HG03025 (cell line): ENCODE measurements around the gene PCDHGA5.
"Not testable (repeated sequence)": the region's sequence is repeated elsewhere in the genome, so short reads cannot be mapped to it uniquely, and the experiment has no call there.

Source experiments
- ATAC-seq: cut with Tn5 transposase; IDR thresholded peaks from one replicate; pipeline ENCODE4 v1.9.1; 2021; ENCODE audit warnings: mild to moderate bottlenecking, moderate library complexity; ENCODE audit not compliant: unreplicated experiment, low FRiP score

PCDHGA5 gene

DNA sequence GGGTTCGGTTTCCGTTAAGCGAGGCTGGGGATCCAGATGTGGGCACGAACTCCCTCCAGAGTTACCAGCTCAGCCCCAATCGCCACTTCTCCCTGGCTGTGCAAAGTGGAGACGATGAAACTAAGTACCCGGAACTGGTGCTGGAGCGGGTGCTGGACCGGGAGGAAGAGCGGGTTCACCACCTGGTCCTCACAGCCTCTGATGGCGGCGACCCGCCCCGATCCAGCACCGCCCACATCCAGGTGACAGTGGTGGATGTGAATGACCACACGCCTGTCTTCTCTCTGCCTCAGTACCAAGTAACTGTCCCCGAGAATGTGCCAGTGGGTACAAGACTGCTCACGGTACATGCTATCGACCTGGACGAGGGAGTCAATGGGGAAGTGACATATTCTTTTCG is 19.4 kb downstream of the PCDHGA5 start:
- ATAC-seq: no peak

DNA sequence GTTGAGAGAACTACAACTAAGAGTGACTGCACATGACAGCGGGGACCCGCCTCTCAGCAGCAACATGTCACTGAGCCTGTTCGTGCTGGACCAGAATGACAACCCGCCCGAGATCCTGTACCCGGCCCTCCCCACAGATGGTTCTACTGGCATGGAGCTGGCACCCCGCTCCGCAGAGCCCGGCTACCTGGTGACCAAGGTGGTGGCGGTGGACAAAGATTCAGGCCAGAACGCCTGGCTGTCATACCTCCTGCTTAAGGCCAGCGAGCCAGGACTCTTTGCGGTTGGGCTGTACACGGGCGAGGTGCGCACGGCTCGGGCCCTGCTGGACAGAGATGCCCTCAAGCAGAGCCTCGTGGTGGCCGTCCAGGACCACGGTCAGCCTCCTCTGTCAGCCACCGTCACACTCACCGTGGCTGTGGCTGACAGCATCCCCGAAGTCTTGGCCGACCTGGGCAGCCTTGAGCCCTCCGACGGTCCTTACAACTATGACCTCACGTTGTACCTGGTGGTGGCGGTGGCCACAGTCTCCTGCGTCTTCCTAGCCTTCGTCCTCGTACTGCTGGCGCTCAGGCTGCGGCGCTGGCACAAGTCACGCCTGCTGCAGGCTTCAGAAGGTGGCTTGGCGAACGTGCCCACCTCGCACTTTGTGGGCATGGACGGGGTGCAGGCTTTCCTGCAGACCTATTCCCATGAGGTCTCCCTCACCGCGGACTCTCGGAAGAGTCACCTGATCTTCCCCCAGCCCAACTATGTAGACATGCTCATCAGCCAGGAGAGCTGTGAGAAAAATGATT is 20.7 kb downstream of the PCDHGA5 start:
- no peak for ATAC-seq

DNA sequence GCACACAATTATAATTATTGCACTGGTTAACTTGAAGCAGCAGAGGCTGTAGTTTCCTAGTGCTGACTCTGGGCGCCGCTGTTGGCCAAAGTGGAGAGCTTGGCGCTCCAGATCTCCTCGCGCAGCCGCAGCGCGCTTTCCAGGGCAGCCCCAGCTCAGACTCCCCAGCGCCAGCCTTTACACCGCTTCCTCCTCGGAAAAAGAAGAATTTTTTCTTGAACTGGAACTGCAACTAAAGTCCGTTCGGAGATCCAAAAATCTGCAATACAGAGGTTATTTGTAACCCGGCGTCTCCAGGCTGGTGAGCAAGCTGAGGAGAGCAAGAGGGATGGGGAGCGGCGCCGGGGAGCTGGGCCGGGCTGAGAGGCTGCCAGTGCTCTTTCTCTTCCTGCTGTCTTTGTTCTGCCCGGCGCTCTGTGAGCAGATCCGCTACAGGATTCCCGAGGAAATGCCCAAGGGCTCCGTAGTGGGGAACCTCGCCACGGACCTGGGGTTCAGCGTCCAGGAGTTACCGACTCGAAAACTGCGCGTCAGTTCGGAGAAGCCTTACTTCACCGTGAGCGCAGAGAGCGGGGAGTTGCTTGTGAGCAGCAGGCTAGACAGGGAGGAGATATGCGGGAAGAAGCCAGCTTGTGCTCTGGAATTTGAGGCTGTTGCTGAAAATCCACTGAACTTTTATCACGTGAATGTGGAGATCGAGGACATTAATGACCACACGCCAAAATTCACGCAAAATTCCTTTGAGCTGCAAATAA is 23.8 kb downstream of the PCDHGA5 start, which contains the start of gene PCDHGB4:
PCDHGB4 (plus strand) TSS at position 142 of the 755 bp plus-strand sequence; CDS start at position 329, 187 bp downstream.
- not testable (repeated sequence) for ATAC-seq

- no peak for ATAC-seq
Measured at GRCh38 chr5:141388661-141389060, 24.7 kb downstream of the PCDHGA5 start.

DNA sequence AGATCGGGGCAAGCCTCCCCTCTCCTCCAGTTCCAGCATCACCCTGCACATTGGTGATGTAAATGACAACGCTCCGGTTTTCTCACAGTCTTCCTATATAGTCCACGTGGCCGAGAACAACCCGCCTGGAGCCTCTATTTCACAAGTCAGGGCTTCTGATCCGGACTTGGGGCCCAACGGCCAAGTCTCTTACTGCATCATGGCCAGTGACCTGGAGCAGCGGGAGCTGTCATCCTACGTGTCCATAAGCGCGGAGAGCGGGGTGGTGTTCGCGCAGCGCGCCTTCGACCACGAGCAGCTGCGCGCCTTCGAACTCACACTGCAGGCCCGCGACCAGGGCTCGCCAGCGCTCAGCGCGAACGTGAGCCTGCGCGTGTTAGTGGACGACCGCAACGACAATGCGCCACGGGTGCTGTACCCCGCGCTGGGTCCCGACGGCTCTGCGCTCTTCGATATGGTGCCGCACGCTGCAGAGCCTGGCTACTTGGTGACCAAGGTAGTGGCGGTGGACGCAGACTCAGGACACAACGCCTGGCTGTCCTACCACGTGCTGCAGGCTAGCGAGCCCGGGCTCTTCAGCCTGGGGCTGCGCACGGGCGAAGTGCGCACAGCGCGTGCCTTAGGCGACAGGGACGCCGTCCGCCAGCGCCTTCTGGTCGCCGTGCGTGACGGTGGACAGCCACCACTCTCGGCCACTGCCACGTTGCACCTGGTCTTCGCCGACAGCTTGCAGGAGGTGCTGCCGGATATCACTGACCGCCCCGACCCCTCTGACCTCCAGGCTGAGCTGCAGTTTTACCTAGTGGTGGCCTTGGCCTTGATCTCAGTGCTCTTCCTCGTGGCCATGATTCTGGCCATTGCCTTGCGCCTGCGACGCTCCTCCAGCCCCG is 25.4 kb downstream of the PCDHGA5 start:
- no peak for ATAC-seq

DNA sequence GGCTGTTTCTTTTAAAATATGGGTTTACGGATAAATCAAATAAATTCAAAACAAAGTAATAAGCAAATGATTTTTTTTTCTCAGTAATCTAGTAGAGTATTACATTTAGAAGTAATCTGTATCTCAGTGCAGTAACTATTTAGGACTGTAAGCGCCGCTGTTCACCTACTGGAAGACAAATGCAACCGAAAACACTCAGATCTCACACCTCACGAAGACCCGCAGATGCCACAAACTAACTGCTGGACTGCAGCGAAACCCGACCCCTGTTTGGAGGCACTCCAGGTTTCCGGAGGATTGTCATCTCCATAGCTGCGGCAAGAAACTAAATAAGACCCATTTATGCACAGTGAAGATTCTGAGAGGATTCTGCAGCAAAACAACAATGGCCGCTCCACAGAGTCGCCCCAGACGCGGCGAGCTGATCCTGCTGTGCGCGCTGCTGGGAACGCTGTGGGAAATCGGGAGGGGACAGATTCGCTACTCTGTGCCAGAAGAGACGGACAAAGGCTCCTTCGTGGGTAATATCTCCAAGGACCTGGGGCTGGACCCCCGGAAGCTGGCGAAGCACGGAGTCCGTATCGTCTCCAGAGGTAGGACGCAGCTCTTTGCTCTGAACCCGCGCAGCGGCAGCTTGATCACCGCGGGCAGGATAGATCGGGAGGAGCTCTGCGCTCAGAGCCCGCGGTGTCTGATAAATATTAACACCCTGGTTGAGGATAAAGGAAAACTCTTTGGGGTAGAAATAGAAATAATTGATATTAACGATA is 28.7 kb downstream of the PCDHGA5 start, which contains the start of gene PCDHGA8:
PCDHGA8 (plus strand) TSS at position 205 of the 770 bp plus-strand sequence; CDS start at position 386, 181 bp downstream.
- ATAC-seq: no peak

GRCh38 chr5:141393267-141393666 is 29.3 kb downstream of the PCDHGA5 start:
- no peak for ATAC-seq

DNA sequence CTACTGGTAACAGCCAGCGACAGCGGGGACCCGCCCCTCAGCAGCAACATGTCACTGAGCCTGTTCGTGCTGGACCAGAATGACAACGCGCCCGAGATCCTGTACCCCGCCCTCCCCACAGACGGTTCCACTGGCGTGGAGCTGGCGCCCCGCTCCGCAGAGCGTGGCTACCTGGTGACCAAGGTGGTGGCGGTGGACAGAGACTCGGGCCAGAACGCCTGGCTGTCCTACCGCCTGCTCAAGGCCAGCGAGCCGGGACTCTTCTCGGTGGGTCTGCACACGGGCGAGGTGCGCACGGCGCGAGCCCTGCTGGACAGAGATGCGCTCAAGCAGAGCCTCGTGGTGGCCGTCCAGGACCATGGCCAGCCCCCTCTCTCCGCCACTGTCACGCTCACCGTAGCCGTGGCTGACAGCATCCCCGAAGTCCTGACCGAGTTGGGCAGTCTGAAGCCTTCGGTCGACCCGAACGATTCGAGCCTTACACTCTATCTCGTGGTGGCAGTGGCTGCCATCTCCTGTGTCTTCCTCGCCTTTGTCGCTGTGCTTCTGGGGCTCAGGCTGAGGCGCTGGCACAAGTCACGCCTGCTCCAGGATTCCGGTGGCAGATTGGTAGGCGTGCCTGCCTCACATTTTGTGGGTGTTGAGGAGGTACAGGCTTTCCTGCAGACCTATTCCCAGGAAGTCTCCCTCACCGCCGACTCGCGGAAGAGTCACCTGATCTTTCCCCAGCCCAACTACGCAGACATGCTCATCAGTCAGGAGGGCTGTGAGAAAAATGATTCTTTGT is 30.6 kb downstream of the PCDHGA5 start:
- ATAC-seq: not testable (repeated sequence)

GRCh38 chr5:141397756-141398551 is 34.0 kb downstream of the PCDHGA5 start, which contains the start of gene PCDHGB5:
PCDHGB5 (plus strand) TSS chr5:141397947; CDS start chr5:141398128, 181 bp downstream.
- not testable (repeated sequence) for ATAC-seq

- no peak for ATAC-seq
Measured at GRCh38 chr5:141398608-141399007, 34.6 kb downstream of the PCDHGA5 start.

GRCh38 chr5:141399555-141400258 is 35.7 kb downstream of the PCDHGA5 start:
- ATAC-seq: no peak

DNA sequence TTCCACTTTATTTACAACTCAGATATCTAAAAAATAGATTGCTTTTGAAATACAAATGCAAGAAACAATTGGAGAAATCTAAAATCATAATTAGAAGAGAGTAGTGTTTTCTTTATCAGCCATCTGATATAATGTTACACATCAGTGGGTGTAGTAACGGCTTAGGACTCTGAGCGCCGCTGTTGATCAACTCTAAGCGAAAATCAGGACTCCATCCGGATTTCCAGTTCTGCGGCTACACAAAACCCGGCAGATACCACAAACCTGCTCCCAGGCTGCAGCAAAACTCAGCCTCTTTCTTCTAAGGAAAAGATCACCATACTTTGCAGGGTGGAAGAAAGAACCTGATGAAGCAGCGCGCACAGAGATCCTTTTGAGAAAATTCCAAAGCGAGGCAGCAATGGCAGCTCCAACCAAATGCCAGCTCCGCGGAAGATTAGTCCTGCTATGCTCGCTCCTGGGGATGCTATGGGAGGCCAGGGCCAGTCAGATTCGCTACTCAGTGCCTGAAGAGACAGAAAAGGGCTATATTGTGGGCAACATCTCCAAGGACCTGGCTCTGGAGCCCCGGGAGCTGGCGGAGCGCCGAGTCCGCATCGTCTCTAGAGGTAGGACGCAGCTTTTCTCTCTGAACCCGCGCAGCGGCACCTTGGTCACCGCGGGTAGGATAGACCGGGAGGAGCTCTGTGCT is 38.7 kb downstream of the PCDHGA5 start, which contains the start of gene PCDHGA9:
PCDHGA9 (plus strand) TSS at position 226 of the 691 bp plus-strand sequence; CDS start at position 401, 175 bp downstream.
- no peak for ATAC-seq

- ATAC-seq: no peak
Measured at GRCh38 chr5:141403387-141403786, 39.4 kb downstream of the PCDHGA5 start.

GRCh38 chr5:141407790-141408505 is 44.0 kb downstream of the PCDHGA5 start, which contains the start of gene PCDHGB6:
PCDHGB6 (plus strand) TSS chr5:141408021; CDS start chr5:141408203, 182 bp downstream.
- not testable (repeated sequence) for ATAC-seq

DNA sequence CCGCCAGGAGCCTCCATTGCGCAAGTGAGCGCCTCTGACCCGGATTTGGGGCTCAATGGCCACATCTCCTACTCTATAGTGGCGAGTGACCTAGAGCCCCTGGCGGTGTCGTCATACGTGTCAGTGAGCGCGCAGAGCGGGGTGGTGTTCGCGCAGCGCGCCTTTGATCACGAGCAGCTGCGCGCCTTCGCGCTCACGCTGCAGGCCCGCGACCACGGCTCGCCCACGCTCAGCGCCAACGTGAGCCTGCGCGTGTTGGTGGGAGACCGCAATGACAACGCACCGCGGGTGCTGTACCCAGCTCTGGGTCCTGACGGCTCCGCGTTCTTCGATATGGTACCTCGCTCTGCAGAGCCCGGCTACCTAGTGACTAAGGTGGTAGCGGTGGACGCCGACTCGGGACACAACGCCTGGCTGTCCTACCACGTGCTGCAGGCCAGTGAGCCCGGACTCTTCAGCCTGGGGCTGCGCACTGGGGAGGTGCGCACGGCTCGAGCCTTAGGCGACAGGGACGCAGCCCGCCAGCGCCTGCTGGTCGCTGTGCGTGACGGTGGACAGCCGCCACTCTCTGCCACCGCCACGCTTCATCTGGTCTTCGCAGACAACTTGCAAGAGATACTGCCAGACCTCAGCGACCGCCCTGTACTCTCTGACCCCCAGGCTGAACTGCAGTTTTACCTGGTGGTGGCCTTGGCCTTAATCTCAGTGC is 45.8 kb downstream of the PCDHGA5 start:
- ATAC-seq: no peak
